Erythroblast (primary cell): ENCODE results near the gene TSFM.
"Not testable (repeated sequence)": the region's sequence is repeated elsewhere in the genome, so short reads cannot be mapped to it uniquely, and the experiment has no call there.

Source experiments
- DNase-seq, 2 experiments: peaks; one replicate each; lab custom pipeline; 2025; lab: John Stamatoyannopoulos, UW
- GATA1 ChIP-seq: IDR thresholded peaks from 2 replicates; pipeline ENCODE4 v1.6.1; 2011; ENCODE audit warnings: low read depth, mild to moderate bottlenecking, control low read depth, low read length, moderate library complexity
- POLR2A ChIP-seq: IDR thresholded peaks from 2 replicates; pipeline ENCODE4 v1.6.1; 2011; ENCODE audit warnings: mild to moderate bottlenecking, low read length

The TSFM gene

DNA sequence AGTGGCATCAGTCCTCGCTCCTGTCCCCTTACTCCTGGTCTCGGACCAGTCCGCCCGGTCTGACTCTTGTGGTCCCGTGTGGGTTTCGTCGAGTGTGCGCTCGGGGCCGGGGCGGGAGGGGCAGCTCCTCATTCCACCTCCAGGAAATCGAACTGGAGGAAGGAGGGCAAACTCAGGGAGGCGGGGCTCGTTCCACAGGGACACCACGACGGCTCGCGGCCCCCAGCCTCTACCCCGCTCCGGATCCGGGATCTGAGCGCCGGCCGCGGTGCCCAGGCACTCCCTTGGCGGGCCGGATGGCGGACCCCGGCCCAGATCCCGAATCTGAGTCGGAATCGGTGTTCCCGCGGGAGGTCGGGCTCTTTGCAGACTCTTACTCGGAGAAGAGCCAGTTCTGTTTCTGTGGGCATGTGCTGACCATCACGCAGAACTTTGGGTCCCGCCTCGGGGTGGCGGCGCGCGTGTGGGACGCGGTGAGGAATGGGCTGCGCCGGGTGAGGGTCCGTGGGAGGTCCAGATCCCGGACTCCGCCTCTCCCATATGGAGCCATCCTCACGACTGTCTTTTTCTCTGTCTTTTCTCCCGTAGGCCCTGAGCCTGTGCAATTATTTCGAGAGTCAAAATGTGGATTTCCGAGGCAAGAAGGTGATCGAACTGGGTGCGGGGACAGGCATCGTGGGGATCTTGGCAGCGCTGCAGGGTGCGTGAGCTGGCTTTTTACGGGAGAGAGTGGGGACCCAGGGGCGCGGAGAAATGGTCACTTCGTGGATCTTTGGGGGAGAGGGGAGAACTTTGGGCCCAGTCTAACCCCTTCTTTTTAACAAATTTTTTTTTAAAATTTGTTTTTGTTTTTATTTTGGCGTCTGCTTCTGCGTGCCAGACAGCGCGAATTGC is 9.9 kb upstream of the TSFM start, which contains the start of gene EEF1AKMT3:
TSS of gene EEF1AKMT3 (plus strand) at position 186 of the 894 bp plus-strand sequence. CDS start at position 297, 111 bp downstream.
- peak; percentile 47 to 55 for DNase-seq
- TF ChIP-seq GATA1 = no peak
- peak; percentile 41 for TF ChIP-seq POLR2A

DNA sequence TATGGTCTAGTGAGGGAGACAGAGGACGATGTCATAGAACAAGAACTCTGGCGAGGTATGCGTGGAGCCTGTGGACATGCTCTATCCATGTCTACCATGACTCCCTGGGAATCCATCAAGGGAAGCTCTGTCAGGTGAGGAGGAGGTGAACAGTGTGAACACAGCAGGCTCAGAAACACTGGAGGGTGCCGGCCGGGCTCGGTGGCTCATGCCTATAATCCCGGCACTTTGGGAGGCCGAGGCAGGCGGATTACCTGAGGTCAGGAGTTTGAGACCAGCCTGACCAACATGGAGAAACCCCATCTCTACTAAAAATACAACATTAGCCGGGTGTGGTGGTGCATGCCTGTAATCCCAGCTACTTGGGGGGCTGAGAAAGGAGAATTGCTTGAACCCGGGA is 8.0 kb upstream of the TSFM start:
- DNase-seq = not testable (repeated sequence)

DNA sequence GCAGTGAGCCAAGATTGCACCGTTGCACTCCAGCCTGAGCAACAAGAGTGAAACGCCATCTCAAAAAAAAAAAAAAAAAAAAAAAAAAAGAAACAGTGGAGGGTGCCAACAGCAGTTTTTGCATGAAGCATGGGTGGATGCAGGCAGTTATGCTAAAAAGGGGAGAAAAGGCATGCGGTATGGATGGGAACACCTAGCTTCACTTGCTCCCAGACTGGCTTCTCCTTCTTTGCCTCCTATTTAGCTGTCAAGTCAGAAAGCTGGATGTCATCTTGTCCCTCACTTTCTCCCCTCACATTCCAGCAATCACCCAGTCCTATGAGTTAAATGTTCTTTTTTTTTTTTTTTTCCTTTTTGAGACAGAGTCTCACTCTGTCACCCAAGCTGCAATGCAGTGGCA is 7.5 kb upstream of the TSFM start:
- no peak for DNase-seq
- TF ChIP-seq POLR2A (no peak), GATA1 (no peak)

DNA sequence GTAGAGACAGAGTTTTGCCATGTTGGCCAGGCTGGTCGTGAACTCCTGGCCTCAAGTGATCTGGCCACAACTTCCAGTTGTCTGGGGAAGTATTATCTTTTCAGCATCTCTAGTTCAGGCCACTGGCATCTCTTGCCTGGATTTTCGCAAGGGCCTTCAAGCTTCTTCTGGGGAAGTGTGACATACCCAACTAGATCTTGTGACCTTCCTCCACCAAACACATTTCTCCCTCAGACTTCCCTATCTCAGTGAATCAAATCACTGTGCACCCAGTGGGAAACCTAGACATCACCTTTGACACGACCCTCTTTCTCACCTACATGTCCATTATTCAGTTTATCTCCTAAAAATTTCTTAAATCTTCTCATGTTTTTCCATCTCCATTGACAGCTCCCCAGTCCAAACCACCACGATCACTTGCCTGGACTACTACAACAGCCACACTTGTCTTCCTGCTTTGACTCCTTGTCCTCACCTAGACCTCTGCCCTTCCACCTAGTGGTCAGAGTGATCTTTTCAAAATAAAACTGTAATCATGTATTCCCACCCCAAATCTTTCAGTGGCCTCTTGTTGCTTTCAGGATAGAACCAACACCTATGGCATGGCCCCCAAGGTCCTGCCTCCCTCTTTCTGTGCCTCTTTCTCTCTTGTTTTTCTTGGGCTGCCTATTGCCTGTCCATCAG is 6.9 kb upstream of the TSFM start:
- peak; percentile 12 to 19 for DNase-seq

DNA sequence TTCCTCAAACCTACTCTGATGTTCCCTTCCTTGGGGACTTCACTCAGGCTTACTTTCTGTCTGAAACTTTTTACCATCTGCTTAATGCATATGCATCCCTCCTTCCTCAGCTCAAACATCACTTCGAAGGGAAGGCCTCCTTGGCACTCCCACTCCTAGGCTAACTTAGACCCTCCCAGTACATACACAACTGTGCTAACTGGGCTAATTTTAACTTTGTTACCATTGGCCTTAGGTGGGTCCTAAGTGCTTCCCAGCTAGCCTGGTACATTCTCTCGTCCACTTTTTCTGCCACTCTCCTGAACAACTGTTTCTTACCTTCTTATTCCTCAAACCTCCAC is 6.4 kb upstream of the TSFM start:
- no peak for TF ChIP-seq GATA1
- TF ChIP-seq POLR2A = no peak
- DNase-seq = no peak

More for the DNA sequence above, 6.9 kb upstream of the TSFM start:
- TF ChIP-seq POLR2A = no peak
- no peak for TF ChIP-seq GATA1

DNA sequence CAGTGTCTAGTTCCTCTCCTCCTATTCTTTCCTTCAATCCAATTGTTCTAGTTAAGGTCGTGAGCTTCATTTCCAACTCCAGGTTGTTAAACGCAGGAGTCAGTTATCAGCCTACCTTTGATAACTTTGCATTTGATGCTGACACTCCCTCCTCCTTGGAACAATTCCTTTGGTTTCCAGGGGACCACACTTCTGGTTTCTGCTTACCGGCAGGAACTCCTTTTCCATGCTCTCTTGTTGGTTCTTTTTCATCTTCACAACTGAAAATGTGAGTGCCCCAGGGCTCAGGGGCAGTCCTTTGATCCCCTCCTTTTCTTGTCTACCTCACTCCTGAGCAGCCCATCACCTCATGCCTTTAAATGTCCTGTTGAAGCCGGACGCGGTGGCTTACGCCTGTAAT is 5.2 kb upstream of the TSFM start:
- no peak for DNase-seq

DNA sequence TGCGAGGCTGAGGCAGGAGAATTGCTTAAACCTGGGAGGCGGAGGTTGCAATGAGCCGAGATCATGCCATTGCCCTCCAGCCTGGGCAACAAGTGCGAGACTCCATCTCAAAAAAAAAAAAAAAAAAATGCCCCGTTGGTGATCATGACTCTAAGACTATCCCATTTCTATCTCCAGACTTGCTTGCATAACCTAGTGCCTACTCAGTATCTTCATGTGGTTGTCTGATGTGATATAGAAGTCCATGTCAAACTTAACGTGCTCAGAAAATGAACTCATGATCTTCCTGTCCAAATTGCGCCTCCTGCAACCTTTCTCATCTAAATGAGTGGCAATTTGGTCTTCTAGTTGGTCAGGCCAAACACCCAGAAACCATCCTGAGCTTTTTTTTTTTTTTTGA is 4.7 kb upstream of the TSFM start:
- no peak for TF ChIP-seq GATA1
- TF ChIP-seq POLR2A = no peak

More for the DNA sequence above, 5.2 kb upstream of the TSFM start:
- TF ChIP-seq GATA1 (no peak), POLR2A (no peak)

DNA sequence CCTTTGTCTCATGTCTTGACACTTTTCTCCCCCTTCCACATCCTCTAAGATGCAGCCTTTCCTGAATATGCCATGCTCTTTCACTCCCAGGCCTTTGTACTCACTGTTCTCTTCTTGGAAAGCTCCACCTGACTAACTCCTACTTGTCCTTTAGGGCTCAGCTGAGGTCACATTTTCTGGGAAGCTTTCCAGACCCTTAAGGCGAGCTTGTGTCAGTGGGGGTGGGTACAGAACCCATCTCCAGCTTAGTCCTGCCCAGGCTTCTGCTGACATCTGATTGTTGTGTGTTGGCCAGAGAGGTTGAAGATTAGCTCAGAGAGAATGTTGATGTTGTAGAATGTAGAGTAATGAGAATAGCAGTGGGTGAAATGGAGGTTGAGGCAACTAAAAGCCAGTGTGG is 2.9 kb upstream of the TSFM start:
- peak in 1 of 2 experiments; percentile 16 for DNase-seq
- TF ChIP-seq POLR2A (no peak), GATA1 (no peak)

More for the DNA sequence above, 4.7 kb upstream of the TSFM start:
- DNase-seq = no peak

DNA sequence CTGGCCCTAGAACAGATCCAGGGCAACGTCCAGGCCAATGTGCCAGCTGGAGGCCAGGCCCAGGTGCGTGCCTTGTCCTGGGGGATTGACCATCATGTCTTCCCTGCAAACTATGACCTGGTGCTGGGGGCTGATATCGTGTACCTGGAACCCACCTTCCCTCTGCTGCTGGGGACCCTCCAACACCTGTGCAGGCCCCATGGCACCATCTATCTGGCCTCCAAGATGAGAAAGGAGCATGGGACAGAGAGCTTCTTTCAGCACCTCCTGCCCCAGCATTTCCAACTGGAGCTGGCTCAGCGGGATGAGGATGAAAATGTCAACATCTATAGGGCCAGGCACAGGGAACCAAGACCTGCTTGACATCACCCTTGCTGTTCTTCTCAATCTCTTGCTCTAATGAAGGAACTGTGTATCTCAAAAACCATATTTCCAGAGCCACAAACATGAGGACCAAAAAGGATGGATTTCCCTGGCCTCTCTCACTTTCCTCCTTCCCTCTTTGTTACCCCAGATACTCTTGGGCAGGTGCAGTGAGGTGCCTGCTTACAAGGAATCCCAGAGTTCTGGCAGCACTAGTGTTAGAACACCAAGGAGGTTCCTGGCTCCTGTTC is 2.2 kb upstream of the TSFM start:
- TF ChIP-seq POLR2A (no peak), GATA1 (no peak)
- DNase-seq = no peak

DNA sequence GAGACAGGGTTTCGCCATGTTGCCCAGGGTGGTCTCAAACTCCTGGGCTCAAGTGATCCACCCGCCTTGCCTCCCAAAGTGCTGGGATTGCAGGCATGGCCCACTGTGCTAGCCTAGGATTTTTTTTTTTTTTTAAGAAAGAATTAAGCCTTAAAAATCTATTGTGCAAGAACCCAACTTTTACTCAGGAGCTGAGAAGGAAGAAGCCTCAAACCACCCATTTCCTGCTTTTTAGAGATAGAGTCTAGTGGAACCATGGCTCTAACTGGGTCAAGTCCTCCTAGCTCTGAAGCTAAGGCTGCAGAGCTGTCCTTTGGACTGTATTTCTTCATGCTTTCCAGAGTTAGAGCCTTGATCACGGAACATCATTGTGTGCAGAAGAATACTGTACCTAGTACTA is 1.3 kb upstream of the TSFM start:
- DNase-seq = no peak
- no peak for TF ChIP-seq POLR2A
- no peak for TF ChIP-seq GATA1

DNA sequence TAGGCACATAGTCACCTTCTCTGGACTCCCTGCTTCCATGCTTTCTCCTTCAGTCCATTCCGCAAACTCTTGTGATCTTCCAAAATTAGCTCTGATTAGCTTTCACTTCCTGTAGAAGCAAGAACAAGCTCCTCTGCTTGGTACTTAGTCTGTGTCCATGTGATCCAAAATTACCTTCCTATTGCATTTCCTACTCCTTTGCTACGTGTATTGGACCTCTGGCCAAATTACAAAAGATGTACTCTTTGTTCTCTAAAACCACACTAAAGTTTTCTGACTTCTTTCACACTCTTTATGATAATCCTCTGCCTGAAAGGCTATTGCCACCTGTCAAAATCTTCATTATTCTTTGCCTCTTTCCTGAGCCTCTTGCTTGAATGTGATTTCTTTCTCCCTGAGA is 786 bp upstream of the TSFM start:
- TF ChIP-seq POLR2A (no peak), GATA1 (no peak)
- no peak for DNase-seq

DNA sequence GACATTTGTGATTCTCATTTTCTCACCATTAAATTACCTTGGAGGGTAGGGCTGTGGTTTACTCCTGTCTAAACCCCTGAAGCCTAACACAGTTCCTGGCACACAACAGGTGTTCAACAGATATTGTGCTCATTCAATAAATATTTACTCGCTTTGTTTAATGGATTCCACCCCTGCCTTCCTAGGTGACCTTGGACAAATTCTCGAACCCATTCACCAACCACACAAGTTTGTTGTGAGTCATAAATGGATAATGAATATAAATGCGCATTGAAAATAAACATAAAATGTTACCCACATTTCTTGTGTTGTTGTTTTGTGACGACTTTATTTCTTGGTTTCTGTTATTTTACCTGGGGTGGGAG is 362 bp upstream of the TSFM start:
- no peak for DNase-seq
- TF ChIP-seq GATA1 (no peak), POLR2A (no peak)

DNA sequence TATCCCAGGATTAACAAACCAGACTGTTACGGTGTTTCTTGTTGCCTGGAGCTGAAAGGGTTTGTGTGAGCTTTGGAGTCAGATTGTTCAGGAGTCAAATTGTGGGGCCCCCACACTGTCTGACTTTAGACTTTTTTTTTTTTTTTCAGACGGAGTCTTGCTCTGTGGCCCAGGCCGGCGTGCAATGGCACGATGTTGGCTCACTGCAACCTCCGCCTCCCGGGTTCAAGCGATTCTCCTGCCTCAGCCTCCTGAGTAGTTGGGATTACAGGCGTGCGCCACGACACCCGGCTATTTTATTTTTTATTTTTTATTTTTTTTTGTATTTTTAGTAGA is 847 bp downstream of the TSFM start:
- TF ChIP-seq POLR2A = no peak
- TF ChIP-seq GATA1 = no peak
- DNase-seq = no peak

DNA sequence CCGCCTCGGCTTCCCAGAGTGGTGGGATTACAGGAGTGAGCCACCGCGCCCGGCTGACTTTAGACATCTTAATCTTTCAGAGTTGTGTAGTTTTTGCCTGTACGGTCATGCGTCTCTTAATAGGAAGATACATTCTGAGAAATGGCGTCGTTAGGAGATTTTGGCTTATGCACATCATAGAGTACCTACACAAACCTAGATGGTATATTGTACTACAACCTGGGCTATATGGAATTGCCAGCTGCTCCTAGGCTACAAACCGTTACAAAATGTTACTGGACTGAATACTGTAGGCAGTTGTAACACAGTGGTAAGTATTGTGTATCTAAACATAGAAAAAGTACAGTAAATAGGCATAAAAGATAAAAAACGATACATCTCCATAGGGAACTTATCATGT is 1.3 kb downstream of the TSFM start:
- no peak for DNase-seq
- TF ChIP-seq GATA1 = no peak
- TF ChIP-seq POLR2A = no peak
